Measurements from ENCODE around the gene DYRK2.

GRCh38 chr12:67690656-67691055 lies 42.1 kb downstream of the DYRK2 start:
- TF ChIP-seq USF2 (IDR thresholded peaks at IDR 0.05; ENCODE audit: borderline replicate concordance, low read depth, low read length) (no peak), TCF7 (IDR thresholded peaks at IDR 0.05; ENCODE audit: borderline replicate concordance) (no peak), CTCF (IDR thresholded peaks at IDR 0.05 in 2 of 3, conservative IDR thresholded peaks at IDR 0.05 in 1 of 3; ENCODE audit: control insufficient read depth in 2 of 3, extremely low read depth in 1 of 3, insufficient read depth in 1 of 3, low read depth in 3 of 3, low read length in 3 of 3) (no peak), ZNF384 (IDR thresholded peaks at IDR 0.05; ENCODE audit: borderline replicate concordance, low read depth, low read length) (no peak), FOXK2 (IDR thresholded peaks at IDR 0.05) (no peak), PAX8 (IDR thresholded peaks at IDR 0.05) (no peak), MYC (IDR thresholded peaks at IDR 0.05; ENCODE audit: insufficient read depth, insufficient read length, insufficient replicate concordance, low read length, severe bottlenecking) (no peak), ZSCAN29 (IDR thresholded peaks at IDR 0.05) (no peak), TCF12 (IDR thresholded peaks at IDR 0.05; ENCODE audit: low read depth, low read length) (no peak), ZBED1 (IDR thresholded peaks at IDR 0.05; ENCODE audit: borderline replicate concordance) (no peak), CHD4 (IDR thresholded peaks at IDR 0.05) (no peak), PKNOX1 (IDR thresholded peaks at IDR 0.05) (no peak), PBX3 (IDR thresholded peaks at IDR 0.05; ENCODE audit: insufficient replicate concordance, low read depth, low read length) (no peak)
